H1 (cell line): ENCODE measurements around the gene MBLAC2. TPM values are rescaled to one million over a fixed set of nuclear protein-coding genes. Genes with fewer than 3 reads are reported as not detected.

Experiments used
- CTCF ChIA-PET: fragments of 300-600 bp; sonication (Branson Sonifier 250); formaldehyde crosslinking; loops from one replicate; lab custom pipeline; 2021; ENCODE audit not compliant: partially characterized antibody; lab: Charles Lee
- POLR2A ChIA-PET: fragments of 300-600 bp; sonication (Branson Sonifier 250); formaldehyde crosslinking; loops from one replicate; lab custom pipeline; 2021; ENCODE audit warnings: inconsistent platforms; ENCODE audit not compliant: partially characterized antibody; lab: Charles Lee
- DNase-seq, 2 experiments: peaks; one replicate each; pipeline versions ENCODE4 v3.0.0 to v3.0.0-alpha.2; 2010 to 2022; ENCODE audit warnings: low spot score in 2 of 2, low read depth in 1 of 2, mixed read lengths in 1 of 2
- FAIRE-seq: peaks from 2 replicates; lab custom pipeline; 2011; peaks lifted over from hg19 to GRCh38; lab: Jason Lieb, UNC
- H2AFZ ChIP-seq: 2 replicates; pipeline ENCODE4 v1.8.1; 2012; ENCODE audit warnings: low read length, inconsistent platforms
- H2AK5ac ChIP-seq: 2 replicates; pipeline ENCODE4 v1.6.1; 2013; ENCODE audit warnings: low read depth, low read length
- H2BK120ac ChIP-seq: replicated peaks from 2 replicates; pipeline ENCODE3; 2013; ENCODE audit warnings: low read depth, low read length, inconsistent platforms
- H2BK12ac ChIP-seq: 2 replicates; pipeline ENCODE4 v1.6.1; 2013; ENCODE audit warnings: low read depth, low read length
- H2BK15ac ChIP-seq: 2 replicates; pipeline ENCODE4 v1.6.1; 2013; ENCODE audit warnings: low read length
- H2BK20ac ChIP-seq: 2 replicates; pipeline ENCODE4 v1.6.1; 2013; ENCODE audit warnings: low read length
- H2BK5ac ChIP-seq: 2 replicates; pipeline ENCODE4 v1.6.1; 2013; ENCODE audit warnings: low read depth, low read length
- H3K14ac ChIP-seq: 2 replicates; pipeline ENCODE4 v1.6.1; 2013; ENCODE audit warnings: inconsistent platforms; ENCODE audit not compliant: insufficient read length
- H3K18ac ChIP-seq: 2 replicates; pipeline ENCODE4 v1.6.1; 2013; ENCODE audit warnings: low read length; ENCODE audit errors: extremely low read depth
- H3K23ac ChIP-seq: 2 replicates; pipeline ENCODE4 v1.6.1; 2013; ENCODE audit warnings: inconsistent platforms; ENCODE audit not compliant: insufficient read length
- H3K23me2 ChIP-seq: 2 replicates; pipeline ENCODE4 v1.6.1; 2013; ENCODE audit warnings: low read depth, low read length
- H3K27ac ChIP-seq: 2 replicates; pipeline ENCODE4 v1.6.1; 2011; ENCODE audit warnings: low read depth, low read length, inconsistent platforms
- H3K27me3 ChIP-seq, 4 experiments: replicated peaks in 1 of 4; 1 replicate in 1 of 4; 2 replicates in 3 of 4; pipeline versions ENCODE4 v1.6.1 to v1.8.1; 2011 to 2013; ENCODE audit warnings: low read length in 3 of 4, mild to moderate bottlenecking in 3 of 4, inconsistent platforms in 2 of 4, mixed read lengths in 2 of 4, moderate library complexity in 1 of 4; ENCODE audit not compliant: control insufficient read depth in 3 of 4, insufficient read depth in 3 of 4; ENCODE audit errors: extremely low read depth in 1 of 4
- H3K36me3 ChIP-seq, 4 experiments: 2 replicates each; pipeline versions ENCODE4 v1.6.1 to v1.8.1; 2011 to 2013; ENCODE audit warnings: mild to moderate bottlenecking in 4 of 4, low read length in 3 of 4, moderate library complexity in 2 of 4, control low read depth in 1 of 4, inconsistent platforms in 1 of 4; ENCODE audit not compliant: insufficient read depth in 4 of 4, control insufficient read depth in 2 of 4
- H3K4ac ChIP-seq: replicated peaks from 2 replicates; pipeline ENCODE3; 2013; ENCODE audit warnings: low read length, low read depth, mixed read lengths, inconsistent platforms; ENCODE audit not compliant: insufficient read length
- H3K4me1 ChIP-seq, 4 experiments: replicated peaks in 1 of 4; 1 replicate in 1 of 4; 2 replicates in 3 of 4; pipeline versions ENCODE4 v1.6.1 to v1.8.1; 2011 to 2013; ENCODE audit warnings: low read length in 3 of 4, inconsistent platforms in 2 of 4, mixed read lengths in 1 of 4; ENCODE audit not compliant: insufficient read depth in 4 of 4, control insufficient read depth in 3 of 4
- H3K4me2 ChIP-seq, 2 experiments: 2 replicates each; pipeline versions ENCODE4 v1.6.1 to v1.8.1; 2011 to 2013; ENCODE audit warnings: low read depth in 2 of 2, low read length in 2 of 2, control low read depth in 1 of 2, inconsistent platforms in 1 of 2, mild to moderate bottlenecking in 1 of 2; ENCODE audit not compliant: insufficient read depth in 1 of 2
- H3K4me3 ChIP-seq, 4 experiments: fragments of 200-600, 300-600 bp in 1 of 4; sonication (generic), shearing (Covaris generic), sonication (Bioruptor Twin) in 1 of 4; 2 replicates each; pipeline versions ENCODE4 v1.5.1 to v1.8.1; 2011 to 2016; ENCODE audit warnings: low read length in 4 of 4, low read depth in 3 of 4, control low read depth in 2 of 4, inconsistent platforms in 2 of 4, mild to moderate bottlenecking in 2 of 4, mixed read lengths in 1 of 4, moderate library complexity in 1 of 4; ENCODE audit not compliant: insufficient read depth in 2 of 4; ENCODE audit errors: extremely low read depth in 1 of 4
- H3K56ac ChIP-seq: replicated peaks from 2 replicates; pipeline ENCODE3; 2013; ENCODE audit warnings: low read depth, mild to moderate bottlenecking, mixed read lengths, low read length, inconsistent platforms; ENCODE audit not compliant: insufficient read length
- H3K79me1 ChIP-seq: 2 replicates; pipeline ENCODE4 v1.6.1; 2013; ENCODE audit warnings: low read depth, low read length, control low read depth
- H3K79me2 ChIP-seq, 2 experiments: 2 replicates each; pipeline versions ENCODE4 v1.6.1 to v1.8.1; 2012 to 2013; ENCODE audit warnings: low read length in 2 of 2, mild to moderate bottlenecking in 2 of 2, inconsistent platforms in 1 of 2; ENCODE audit not compliant: insufficient read depth in 2 of 2, control insufficient read depth in 1 of 2
- H3K9ac ChIP-seq, 4 experiments: replicated peaks in 1 of 4; 1 replicate in 1 of 4; 2 replicates in 3 of 4; pipeline versions ENCODE4 v1.6.1 to v1.8.1; 2011 to 2013; ENCODE audit warnings: low read depth in 3 of 4, low read length in 3 of 4, control low read depth in 2 of 4, mild to moderate bottlenecking in 2 of 4, moderate library complexity in 2 of 4, inconsistent platforms in 1 of 4; ENCODE audit errors: extremely low read depth in 1 of 4
- H3K9me3 ChIP-seq, 2 experiments: 2 replicates each; pipeline versions ENCODE4 v1.6.1 to v1.8.1; 2012 to 2013; ENCODE audit warnings: mild to moderate bottlenecking in 2 of 2, moderate library complexity in 2 of 2, control low read depth in 1 of 2, inconsistent platforms in 1 of 2, low read depth in 1 of 2, low read length in 1 of 2, mixed read lengths in 1 of 2; ENCODE audit not compliant: insufficient read depth in 2 of 2
- H4K20me1 ChIP-seq, 2 experiments: replicated peaks in 1 of 2; 2 replicates each; pipeline versions ENCODE3 to v1.8.1; 2011 to 2013; ENCODE audit warnings: inconsistent platforms in 2 of 2, low read length in 2 of 2, mild to moderate bottlenecking in 1 of 2; ENCODE audit not compliant: insufficient read depth in 2 of 2, control insufficient read depth in 1 of 2
- H4K5ac ChIP-seq: 2 replicates; pipeline ENCODE4 v1.6.1; 2013; ENCODE audit warnings: low read length, low read depth, mixed read lengths, inconsistent platforms; ENCODE audit not compliant: insufficient read length
- H4K8ac ChIP-seq: 2 replicates; pipeline ENCODE4 v1.8.0; 2013; ENCODE audit warnings: mild to moderate bottlenecking, moderate library complexity, low read length, inconsistent platforms; ENCODE audit not compliant: insufficient read depth; ENCODE audit errors: extremely low read depth
- H4K91ac ChIP-seq: replicated peaks from 2 replicates; pipeline ENCODE3; 2013; ENCODE audit warnings: low read length, mixed read lengths, inconsistent platforms; ENCODE audit not compliant: insufficient read length
- CEBPB ChIP-seq: IDR thresholded peaks from 2 replicates; pipeline ENCODE4 v1.6.1; 2012; ENCODE audit warnings: low read depth, low read length
- CTBP2 ChIP-seq: IDR thresholded peaks from 2 replicates; pipeline ENCODE4 v1.7.0; 2011; ENCODE audit warnings: borderline replicate concordance, mild to moderate bottlenecking, moderate library complexity, mixed read lengths, low read length; ENCODE audit not compliant: insufficient read depth, insufficient read length
- EGR1 ChIP-seq: IDR thresholded peaks from 2 replicates; pipeline ENCODE4 v1.6.1; 2011; ENCODE audit warnings: low read depth, low read length, borderline replicate concordance
- HDAC2 ChIP-seq, 2 experiments: fragments of 300-600 bp in 1 of 2; sonication (generic) in 1 of 2; IDR thresholded peaks; 2 replicates each; pipeline ENCODE4 v1.6.1; 2011 to 2012; ENCODE audit warnings: low read depth in 2 of 2, low read length in 2 of 2, mild to moderate bottlenecking in 2 of 2, moderate library complexity in 2 of 2, borderline replicate concordance in 1 of 2, inconsistent platforms in 1 of 2
- MAFK ChIP-seq: IDR thresholded peaks from 2 replicates; pipeline ENCODE4 v1.6.1; 2012; ENCODE audit warnings: low read depth, mild to moderate bottlenecking, improper control_type of control experiment, low read length
- POLR2AphosphoS5 ChIP-seq: IDR thresholded peaks from 2 replicates; pipeline ENCODE4 v1.6.1; 2011; ENCODE audit warnings: low read depth, low read length
- RXRA ChIP-seq: IDR thresholded peaks from 2 replicates; pipeline ENCODE4 v1.6.1; 2011; ENCODE audit warnings: low read depth, mild to moderate bottlenecking, low read length, moderate library complexity; ENCODE audit not compliant: insufficient read depth
- SIN3A ChIP-seq, 2 experiments: IDR thresholded peaks in 1 of 2; conservative IDR thresholded peaks in 1 of 2; 2 replicates each; pipeline ENCODE4 v1.6.1; 2011 to 2012; ENCODE audit warnings: low read length in 2 of 2, improper control_type of control experiment in 1 of 2, low read depth in 1 of 2, mild to moderate bottlenecking in 1 of 2
- SIX5 ChIP-seq: IDR thresholded peaks from 2 replicates; pipeline ENCODE4 v1.6.1; 2011; ENCODE audit warnings: mild to moderate bottlenecking, low read depth, low read length
- SP1 ChIP-seq: IDR thresholded peaks from 2 replicates; pipeline ENCODE4 v1.6.1; 2011; ENCODE audit warnings: low read depth, low read length
- TAF1 ChIP-seq: IDR thresholded peaks from 2 replicates; pipeline ENCODE4 v1.6.1; 2011; ENCODE audit warnings: mild to moderate bottlenecking, low read depth, low read length
- TEAD4 ChIP-seq: IDR thresholded peaks from 2 replicates; pipeline ENCODE4 v1.6.1; 2012; ENCODE audit warnings: low read depth, low read length, inconsistent platforms, mixed read lengths
- polyA plus RNA-seq, 7 experiments: library from polyadenylated mRNA; depleted of rRNA in 3 of 7; stranded (reverse) in 5 of 7; unstranded in 2 of 7; fragments of >200 nt in 5 of 7; fragments of 200-250 nt in 2 of 7; gene quantifications; 1 replicate in 5 of 7; 2 replicates in 1 of 7; 4 replicates in 1 of 7; pipeline versions ENCODE4 v1.2.1 to v1.2.3, GENCODE V29; 2011 to 2013; ENCODE audit warnings: missing spikeins in 2 of 7, mixed read lengths in 2 of 7
- total RNA-seq: library from RNA; stranded (reverse); fragmentation: NEBNext Ultra II Directional; extraction: Animal tissue kit (Norgen Biotek cat#: 25700); gene quantifications from 2 replicates; pipeline ENCODE4 v1.2.1, GENCODE V29; 2021
- TF ChIP-seq, protein P1 (sequence below): IDR thresholded peaks from 2 replicates; pipeline ENCODE4 v1.6.1; 2012; ENCODE audit warnings: inconsistent platforms

MBLAC2 gene
- total and polyA plus RNA-seq, 2 of the 8 experiments (the other 6 are each of a cell fraction or from before 2014, with no cell fraction given) = 2.8 to 6.7 TPM

DNA sequence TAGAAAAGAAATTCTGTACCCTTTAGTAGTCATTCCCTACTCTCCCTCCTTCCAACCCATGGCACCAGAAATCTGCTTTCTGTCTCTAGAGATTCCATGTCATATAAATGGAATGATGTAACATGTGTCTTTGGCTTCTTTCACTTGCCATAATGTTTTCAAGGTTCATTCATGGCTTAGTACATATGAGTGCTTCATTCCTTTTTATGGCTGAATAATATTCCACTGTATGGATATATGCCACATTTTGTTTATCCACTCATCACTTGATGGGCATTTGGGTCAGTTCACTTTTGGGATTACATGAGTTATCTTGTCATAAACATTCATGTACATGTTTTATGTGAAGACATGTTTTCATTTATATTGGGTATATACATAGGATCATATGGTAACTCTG, 19.5 kb upstream of the MBLAC2 start:
- Histone ChIP-seq H3K9ac (no peak overlapping the region), H3K4me2 (no peak overlapping the region), H3K27ac (no peak overlapping the region), H3K36me3 (peaks cover 7 to 66% (median 41%) of the 10 kb centered on the region in 4 experiments; a peak in 6 of 8 replicates), H3K79me1 (no peaks in the 10 kb centered on the region), H2AK5ac (no peak overlapping the region), H3K9me3 (no peaks in the 10 kb centered on the region), H3K23me2 (no peaks in the 10 kb centered on the region), H2BK20ac (no peak overlapping the region), H2BK15ac (no peak overlapping the region), H3K27me3 (peaks cover 0 to 2% (median 0%) of the 10 kb centered on the region in 4 experiments; a peak in 1 of 7 replicates), H4K20me1 (no peaks in the 10 kb centered on the region), H2BK12ac (no peak overlapping the region), H3K14ac (no peak overlapping the region), H3K23ac (no peak overlapping the region), H2BK5ac (no peak overlapping the region), H3K4me3 (no peak overlapping the region), H3K4ac (no peak overlapping the region), H3K18ac (no peak overlapping the region), H2AFZ (no peak overlapping the region), H4K91ac (no peak overlapping the region), H4K5ac (no peak overlapping the region), H3K56ac (no peak overlapping the region), H2BK120ac (no peak overlapping the region), H4K8ac (no peak overlapping the region), H3K4me1 (no peaks in the 10 kb centered on the region), H3K79me2 (peaks cover 0 to 2% of the 10 kb centered on the region in 2 experiments; a peak in 1 of 4 replicates)
- ChIA-PET POLR2A (no interaction called here), CTCF (no interaction called here)
- DNase-seq (no peak), FAIRE-seq (no peak)
- no peak for TF ChIP-seq TAF1
- TF ChIP-seq TEAD4 = no peak
- TF ChIP-seq EGR1 = no peak
- TF ChIP-seq SIX5 = no peak
- TF ChIP-seq CEBPB = no peak
- no peak for TF ChIP-seq SP1
- TF ChIP-seq, protein P1, sequence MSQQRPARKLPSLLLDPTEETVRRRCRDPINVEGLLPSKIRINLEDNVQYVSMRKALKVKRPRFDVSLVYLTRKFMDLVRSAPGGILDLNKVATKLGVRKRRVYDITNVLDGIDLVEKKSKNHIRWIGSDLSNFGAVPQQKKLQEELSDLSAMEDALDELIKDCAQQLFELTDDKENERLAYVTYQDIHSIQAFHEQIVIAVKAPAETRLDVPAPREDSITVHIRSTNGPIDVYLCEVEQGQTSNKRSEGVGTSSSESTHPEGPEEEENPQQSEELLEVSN = no peak
- TF ChIP-seq RXRA = no peak
- TF ChIP-seq HDAC2 (IDR thresholded peaks at IDR 0.05; ENCODE audit: borderline replicate concordance in 1 of 2, low read depth in 2 of 2, low read length in 2 of 2) = no peak
- no peak for TF ChIP-seq CTBP2
- no peak for TF ChIP-seq POLR2AphosphoS5
- no peak for TF ChIP-seq MAFK
- TF ChIP-seq SIN3A (conservative IDR thresholded peaks at IDR 0.05 in 1 of 2, IDR thresholded peaks at IDR 0.05 in 1 of 2; ENCODE audit: low read depth in 1 of 2, low read length in 2 of 2) = no peak
